Spinal cord (tissue), 10 donors: ENCODE measurements around the gene LAMA5. TPM values are rescaled to one million over a fixed set of nuclear protein-coding genes. Genes with fewer than 3 reads are reported as not detected.

Experiments
- DNase-seq, 6 donors: peaks; one replicate each; pipeline versions ENCODE4 v3.0.0 to v3.0.0-alpha.2; 2013 to 2015; ENCODE audit warnings: low spot score in 6 of 6, low read depth in 4 of 6
- H3K27ac ChIP-seq: one replicate; pipeline ENCODE4 v1.5.1; 2013; ENCODE audit warnings: low read depth, low read length, control low read depth
- H3K27me3 ChIP-seq: one replicate; pipeline ENCODE4 v1.6.1; 2013; ENCODE audit warnings: low read length; ENCODE audit not compliant: control insufficient read depth, insufficient read depth
- H3K36me3 ChIP-seq: one replicate; pipeline ENCODE4 v1.6.1; 2013; ENCODE audit warnings: low read length; ENCODE audit not compliant: control insufficient read depth, insufficient read depth
- H3K4me1 ChIP-seq: one replicate; pipeline ENCODE4 v1.6.1; 2013; ENCODE audit warnings: low read length; ENCODE audit not compliant: control insufficient read depth, insufficient read depth
- H3K4me3 ChIP-seq: one replicate; pipeline ENCODE4 v1.5.1; 2013; ENCODE audit warnings: low read depth, low read length, control low read depth
- H3K9me3 ChIP-seq: one replicate; pipeline ENCODE4 v1.6.1; 2013; ENCODE audit warnings: low read length; ENCODE audit not compliant: control insufficient read depth, insufficient read depth
- WGBS: methylation state at CpG from one replicate; pipeline ENCODE4 v1.1.5; 2013; ENCODE audit warnings: missing lambda C conversion rate; ENCODE audit not compliant: insufficient coverage; 5-methylcytosine and 5-hydroxymethylcytosine counted together
- polyA plus RNA-seq, 2 donors: library from polyadenylated mRNA; unstranded; fragments of 120-200 nt; gene quantifications; one replicate each; pipeline ENCODE4 v1.2.1, GENCODE V29; 2013; ENCODE audit not compliant: insufficient read length in 2 of 2
- total RNA-seq, 2 donors: library from RNA; depleted of rRNA in 1 of 2; stranded (reverse); fragments of 120-200 nt in 1 of 2; fragments of >200 nt in 1 of 2; gene quantifications; one replicate each; pipeline versions ENCODE4 v1.2.3 to v1.2.4, GENCODE V29; 2013 to 2014
- donor health status: healthy.

The LAMA5 gene
- total and polyA plus RNA-seq, 4 donors = 15.8 to 86.8 (median 64.8) TPM

DNA sequence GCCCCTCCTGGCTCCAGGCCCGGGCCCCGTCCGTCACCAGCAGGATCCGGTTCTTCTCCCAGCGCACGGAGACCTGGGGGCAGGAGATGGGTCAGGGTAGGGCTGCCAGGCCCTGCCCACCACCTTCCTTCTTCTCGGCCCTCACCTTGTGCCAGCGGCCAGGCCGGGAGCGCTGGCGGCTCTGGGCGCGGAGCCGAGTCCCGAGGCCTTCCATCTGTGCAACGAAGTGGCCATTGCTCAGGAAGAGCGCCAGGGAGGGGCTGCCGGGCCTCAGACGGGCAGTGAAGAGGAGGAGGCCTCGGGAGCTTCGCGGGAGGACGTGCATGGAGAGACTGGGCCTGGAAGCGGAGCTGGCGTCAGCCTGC lies 56.4 kb downstream of the LAMA5 start:
- Histone ChIP-seq H3K36me3 (peaks cover 99% of the 10 kb centered on the region), H3K4me1 (peaks cover 3% of the 10 kb centered on the region), H3K27ac (no peak overlapping the region), H3K4me3 (no peak overlapping the region), H3K9me3 (no peaks in the 10 kb centered on the region), H3K27me3 (no peaks in the 10 kb centered on the region)
- no peak for DNase-seq
- WGBS = 66% methylated on average over 23 of the region's 25 CpGs

GRCh38 chr20:62309947-62310756 lies 57.0 kb downstream of the LAMA5 start:
- H3K9me3 ChIP-seq = no peaks in the 10 kb centered on the region
- peaks cover 9% of the 10 kb centered on the region for H3K4me1 ChIP-seq
- H3K27me3 ChIP-seq = no peaks in the 10 kb centered on the region
- WGBS = 77% methylated on average over 25 of the region's 29 CpGs
- no peak for DNase-seq
- no peak overlapping the region for H3K4me3 ChIP-seq
- H3K36me3 ChIP-seq = peaks cover 99% of the 10 kb centered on the region
- no peak overlapping the region for H3K27ac ChIP-seq

DNA sequence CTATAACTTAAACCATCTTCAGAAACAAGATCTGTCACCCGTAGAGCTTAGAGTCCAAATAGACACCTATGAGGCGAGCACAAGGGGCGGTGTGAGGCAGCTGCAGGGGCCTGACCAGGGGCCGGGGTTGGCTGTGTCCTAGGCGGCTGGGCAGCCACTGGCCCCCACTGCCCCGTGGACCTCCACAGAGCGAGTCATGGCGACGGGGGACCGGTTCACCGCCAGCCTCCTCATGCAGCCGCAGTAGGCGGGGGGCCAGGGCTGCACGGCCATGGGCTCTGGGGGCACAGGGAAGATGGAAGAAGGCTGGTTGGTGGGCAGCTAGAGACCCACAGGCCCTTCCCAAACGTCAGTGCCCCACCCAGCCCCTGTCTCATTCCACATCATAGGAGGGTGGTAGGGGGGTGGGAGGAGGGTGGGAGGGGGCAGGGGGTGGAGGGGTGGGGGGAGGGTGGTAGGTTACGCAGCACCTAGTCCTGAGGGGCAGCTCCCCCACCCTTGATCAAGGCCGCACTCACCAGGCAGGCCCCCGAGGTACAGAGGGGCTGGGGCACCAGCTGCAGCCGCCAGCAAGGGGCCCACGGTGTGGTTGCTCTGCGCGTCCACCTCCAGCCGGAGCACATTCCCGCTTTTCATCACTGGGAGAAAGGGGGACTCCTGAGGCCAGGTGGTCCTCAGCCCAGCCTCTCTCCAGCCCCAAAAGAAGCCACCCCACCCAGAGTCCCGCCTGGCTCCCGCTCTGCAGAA lies 57.7 kb downstream of the LAMA5 start:
- 84% methylated on average over 16 of the region's 26 CpGs for WGBS
- Histone ChIP-seq H3K36me3 (peaks cover 99% of the 10 kb centered on the region), H3K9me3 (no peaks in the 10 kb centered on the region), H3K4me3 (no peak overlapping the region), H3K27me3 (no peaks in the 10 kb centered on the region), H3K27ac (no peak overlapping the region), H3K4me1 (peaks cover 17% of the 10 kb centered on the region)
- DNase-seq = no peak

DNA sequence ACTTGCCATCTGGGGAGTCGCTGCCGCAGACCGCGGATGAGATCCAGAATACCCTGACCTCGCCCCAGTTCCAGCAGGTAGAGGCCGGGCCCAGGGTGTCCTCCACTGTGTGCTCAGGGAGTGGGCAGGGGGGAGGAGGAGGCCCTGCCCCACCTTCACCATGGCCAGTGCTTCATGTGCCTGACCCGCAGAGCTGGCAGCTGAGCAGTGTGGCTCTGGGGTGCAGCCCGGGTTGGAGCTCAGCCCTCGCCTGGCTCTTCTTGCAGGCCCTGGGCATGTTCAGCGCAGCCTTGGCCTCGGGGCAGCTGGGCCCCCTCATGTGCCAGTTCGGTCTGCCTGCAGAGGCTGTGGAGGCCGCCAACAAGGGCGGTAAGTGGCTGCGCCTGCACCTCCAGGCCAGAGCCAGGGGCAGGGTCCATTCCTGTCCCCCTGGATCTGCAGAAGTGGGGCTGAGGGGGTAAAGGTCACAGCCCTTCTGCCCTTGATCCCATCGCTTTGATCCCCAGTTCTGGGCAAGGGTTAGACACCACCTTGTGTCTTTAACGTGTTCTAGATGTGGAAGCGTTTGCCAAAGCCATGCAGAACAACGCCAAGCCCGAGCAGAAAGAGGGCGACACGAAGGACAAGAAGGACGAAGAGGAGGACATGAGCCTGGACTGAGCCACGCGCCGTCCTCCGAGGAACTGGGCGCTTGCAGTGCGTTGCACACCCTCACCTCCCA lies 58.9 kb downstream of the LAMA5 start:
- WGBS = 92% methylated on average over 28 of the region's 29 CpGs
- Histone ChIP-seq H3K4me3 (no peak overlapping the region), H3K27me3 (no peaks in the 10 kb centered on the region), H3K4me1 (peaks cover 28% of the 10 kb centered on the region), H3K27ac (no peak overlapping the region), H3K9me3 (no peaks in the 10 kb centered on the region), H3K36me3 (peaks cover 99% of the 10 kb centered on the region)
- no peak for DNase-seq

DNA sequence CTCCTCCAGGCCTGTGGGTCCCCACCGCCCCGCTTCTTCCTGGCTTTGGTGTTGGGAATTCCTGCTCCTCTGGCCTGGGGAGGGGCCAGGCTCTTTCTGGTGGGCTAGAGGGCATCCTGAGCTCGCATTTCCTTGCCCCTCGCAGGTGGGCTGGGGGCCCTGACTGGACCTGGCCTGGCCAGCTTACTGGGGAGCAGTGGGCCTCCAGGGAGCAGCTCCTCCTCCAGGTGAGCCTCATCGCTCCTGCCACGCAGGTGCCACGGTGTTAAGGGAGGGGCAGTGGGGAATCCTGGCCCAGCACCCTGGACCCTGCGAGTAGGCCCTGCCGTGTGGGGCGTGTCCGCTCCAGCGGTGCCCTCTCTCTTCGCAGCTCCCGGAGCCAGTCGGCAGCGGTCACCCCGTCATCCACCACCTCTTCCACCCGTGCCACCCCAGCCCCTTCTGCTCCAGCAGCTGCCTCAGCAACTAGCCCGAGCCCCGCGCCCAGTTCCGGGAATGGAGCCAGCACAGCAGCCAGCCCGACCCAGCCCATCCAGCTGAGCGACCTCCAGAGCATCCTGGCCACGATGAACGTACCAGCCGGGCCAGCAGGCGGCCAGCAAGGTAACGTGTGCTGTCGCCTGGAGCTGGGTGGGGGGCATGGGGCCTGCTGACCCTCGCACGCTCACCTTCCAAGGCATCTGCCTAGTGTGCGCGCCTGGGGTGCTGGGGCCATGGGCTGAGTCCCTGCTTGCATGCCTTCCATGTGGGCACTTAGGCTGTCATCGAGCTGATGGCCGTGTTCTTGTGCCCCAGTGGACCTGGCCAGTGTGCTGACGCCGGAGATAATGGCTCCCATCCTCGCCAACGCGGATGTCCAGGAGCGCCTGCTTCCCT lies 59.6 kb downstream of the LAMA5 start:
- 77% methylated on average over 41 of the region's 42 CpGs for WGBS
- Histone ChIP-seq H3K27ac (no peak overlapping the region), H3K27me3 (no peaks in the 10 kb centered on the region), H3K36me3 (peaks cover 91% of the 10 kb centered on the region), H3K4me3 (no peak overlapping the region), H3K4me1 (peaks cover 28% of the 10 kb centered on the region), H3K9me3 (no peaks in the 10 kb centered on the region)
- no peak for DNase-seq

DNA sequence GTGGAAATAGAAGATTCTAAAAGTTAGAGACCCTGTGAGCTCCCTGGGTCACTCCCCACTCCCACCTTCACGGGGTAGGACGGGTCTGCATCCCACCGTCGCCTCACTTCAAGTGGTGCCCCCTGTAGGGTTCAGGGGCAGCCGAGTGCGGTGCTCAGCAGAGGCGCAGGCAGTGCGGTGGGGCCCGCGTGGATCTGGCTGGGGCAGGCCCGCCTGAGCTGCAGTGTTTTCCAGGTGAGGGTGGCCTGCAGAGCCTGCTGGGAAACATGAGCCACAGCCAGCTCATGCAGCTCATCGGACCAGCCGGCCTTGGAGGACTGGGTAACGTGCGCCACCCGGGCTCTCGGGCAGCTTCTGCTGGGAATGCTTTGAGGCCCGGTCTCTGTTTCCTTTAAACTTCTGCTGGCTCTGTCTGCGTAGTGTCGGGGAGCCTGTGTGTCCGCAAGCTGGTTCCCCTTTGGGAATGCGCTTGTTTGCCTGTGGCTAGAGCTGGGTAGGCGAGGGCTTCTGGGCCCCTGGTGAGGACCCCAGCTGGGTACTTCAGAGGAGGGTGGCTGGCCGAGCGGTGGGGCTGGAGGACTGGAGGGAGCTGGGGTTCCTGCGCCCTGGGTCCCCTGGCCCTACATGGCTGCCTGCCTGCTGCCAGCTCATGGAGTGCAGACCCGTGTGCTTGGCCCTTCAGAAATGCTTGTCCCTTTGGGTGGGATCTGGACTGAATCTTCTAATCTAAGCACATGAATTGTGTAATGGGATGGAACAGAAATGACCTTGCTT lies 60.5 kb downstream of the LAMA5 start:
- no peaks in the 10 kb centered on the region for H3K9me3 ChIP-seq
- peaks cover 82% of the 10 kb centered on the region for H3K36me3 ChIP-seq
- no peaks in the 10 kb centered on the region for H3K27me3 ChIP-seq
- H3K4me1 ChIP-seq = peaks cover 33% of the 10 kb centered on the region
- DNase-seq = no peak
- no peak overlapping the region for H3K4me3 ChIP-seq
- no peak overlapping the region for H3K27ac ChIP-seq
- 91% methylated on average over 27 of the region's 27 CpGs for WGBS

- no peak overlapping the region for H3K27ac ChIP-seq
- H3K4me3 ChIP-seq = no peak overlapping the region
- peaks cover 38% of the 10 kb centered on the region for H3K4me1 ChIP-seq
- peaks cover 75% of the 10 kb centered on the region for H3K36me3 ChIP-seq
- DNase-seq = no peak
- H3K27me3 ChIP-seq = no peaks in the 10 kb centered on the region
- no peaks in the 10 kb centered on the region for H3K9me3 ChIP-seq
- 88% methylated on average over 32 of the region's 33 CpGs for WGBS
Measured at GRCh38 chr20:62305765-62306413, 61.2 kb downstream of the LAMA5 start.

GRCh38 chr20:62305149-62305764 lies 61.9 kb downstream of the LAMA5 start:
- H3K27me3 ChIP-seq = no peaks in the 10 kb centered on the region
- H3K4me3 ChIP-seq = no peak overlapping the region
- WGBS = 88% methylated on average over 18 of the region's 18 CpGs
- DNase-seq = no peak
- H3K4me1 ChIP-seq = peaks cover 38% of the 10 kb centered on the region
- no peaks in the 10 kb centered on the region for H3K9me3 ChIP-seq
- H3K27ac ChIP-seq = no peak overlapping the region
- H3K36me3 ChIP-seq = peaks cover 72% of the 10 kb centered on the region
